Type B pancreatic cell (in vitro differentiated cells): ENCODE results near the gene CELF5. TPM values are rescaled to one million over a fixed set of nuclear protein-coding genes. Genes with fewer than 3 reads are reported as not detected.
A peak's percentile ranks its signal among the peaks of the same experiment; 100 is the strongest.
"Not testable (repeated sequence)": the region's sequence is repeated elsewhere in the genome, so short reads cannot be mapped to it uniquely, and the experiment has no call there.

ENCODE experiments used
- DNase-seq: peaks from one replicate; pipeline ENCODE4 v3.0.0; 2021; ENCODE audit warnings: mixed read lengths; ENCODE audit not compliant: unreplicated experiment; ENCODE audit errors: extremely low spot score
- H3K27ac Mint-ChIP-seq: 2 replicates; pipeline ENCODE4 v1.8.0; 2021; ENCODE audit warnings: mild to moderate bottlenecking, mixed read lengths
- H3K27me3 Mint-ChIP-seq: 2 replicates; pipeline ENCODE4 v1.8.0; 2021; ENCODE audit warnings: mixed read lengths
- H3K36me3 Mint-ChIP-seq: 2 replicates; pipeline ENCODE4 v1.8.0; 2021; ENCODE audit warnings: mixed read lengths
- H3K4me1 Mint-ChIP-seq: one replicate; pipeline ENCODE4 v1.8.0; 2021; ENCODE audit warnings: mixed read lengths; ENCODE audit not compliant: unreplicated experiment
- H3K4me3 Mint-ChIP-seq: 2 replicates; pipeline ENCODE4 v1.8.0; 2021; ENCODE audit warnings: mild to moderate bottlenecking, mixed read lengths
- H3K9me3 Mint-ChIP-seq: 2 replicates; pipeline ENCODE4 v1.8.0; 2021; ENCODE audit warnings: mixed read lengths
- total RNA-seq: library from RNA; stranded (reverse); gene quantifications from 2 replicates; pipeline ENCODE4 v1.2.1, GENCODE V29; 2021; ENCODE audit warnings: low replicate concordance
- TF ChIP-seq, protein P1 (sequence below): fragments of 200-600 bp; sonication (generic); conservative IDR thresholded peaks from 2 replicates; pipeline ENCODE4 v1.5.0; 2021; ENCODE audit warnings: antibody characterized with exemption, mild to moderate bottlenecking

The CELF5 gene
- total RNA-seq, 1 donor from 2014 or later = 2.6 TPM

DNA sequence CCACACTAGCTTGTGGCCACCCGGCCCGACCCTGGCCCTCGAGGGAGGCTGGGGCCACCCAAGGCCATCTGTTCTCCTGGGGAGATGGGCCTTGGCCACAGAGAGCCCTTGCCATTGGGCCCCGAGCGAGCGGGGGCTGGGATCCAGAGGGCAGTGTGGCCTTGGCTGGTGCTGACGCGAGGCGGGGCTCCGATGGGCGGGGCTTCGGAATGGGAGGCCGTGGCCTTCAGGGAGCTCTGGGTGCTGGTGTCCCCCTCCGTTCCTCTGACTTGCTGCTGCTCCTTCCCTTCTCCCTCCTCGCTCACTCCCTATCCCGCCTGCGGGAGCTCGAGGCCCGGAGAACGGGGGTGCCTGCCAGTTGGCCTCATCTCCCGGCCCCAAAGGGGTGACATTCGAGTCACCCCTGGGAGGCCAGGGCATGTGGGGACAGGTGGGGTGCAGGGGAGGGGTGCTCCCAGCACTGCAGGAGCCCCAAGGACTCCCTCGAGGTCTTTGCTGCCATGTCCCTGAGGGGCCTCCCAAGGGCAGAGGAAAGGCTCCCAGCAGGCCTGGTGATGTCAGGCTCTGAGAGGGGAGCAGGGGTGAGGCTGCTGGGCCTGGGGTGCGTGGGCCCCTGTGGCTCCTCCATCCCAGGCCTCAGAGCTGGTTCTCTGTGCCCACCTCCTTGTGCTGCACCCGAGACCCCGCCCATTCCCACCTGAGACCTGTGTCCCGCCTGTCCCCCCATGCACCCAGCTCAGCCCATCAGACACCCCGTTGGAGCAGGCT is 34.6 kb upstream of the CELF5 start:
- TF ChIP-seq, protein P1, sequence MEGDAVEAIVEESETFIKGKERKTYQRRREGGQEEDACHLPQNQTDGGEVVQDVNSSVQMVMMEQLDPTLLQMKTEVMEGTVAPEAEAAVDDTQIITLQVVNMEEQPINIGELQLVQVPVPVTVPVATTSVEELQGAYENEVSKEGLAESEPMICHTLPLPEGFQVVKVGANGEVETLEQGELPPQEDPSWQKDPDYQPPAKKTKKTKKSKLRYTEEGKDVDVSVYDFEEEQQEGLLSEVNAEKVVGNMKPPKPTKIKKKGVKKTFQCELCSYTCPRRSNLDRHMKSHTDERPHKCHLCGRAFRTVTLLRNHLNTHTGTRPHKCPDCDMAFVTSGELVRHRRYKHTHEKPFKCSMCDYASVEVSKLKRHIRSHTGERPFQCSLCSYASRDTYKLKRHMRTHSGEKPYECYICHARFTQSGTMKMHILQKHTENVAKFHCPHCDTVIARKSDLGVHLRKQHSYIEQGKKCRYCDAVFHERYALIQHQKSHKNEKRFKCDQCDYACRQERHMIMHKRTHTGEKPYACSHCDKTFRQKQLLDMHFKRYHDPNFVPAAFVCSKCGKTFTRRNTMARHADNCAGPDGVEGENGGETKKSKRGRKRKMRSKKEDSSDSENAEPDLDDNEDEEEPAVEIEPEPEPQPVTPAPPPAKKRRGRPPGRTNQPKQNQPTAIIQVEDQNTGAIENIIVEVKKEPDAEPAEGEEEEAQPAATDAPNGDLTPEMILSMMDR = no peak
- Mint-ChIP-seq H3K27me3 (no peaks in the 10 kb centered on the region), H3K4me1 (peaks cover 8% of the 10 kb centered on the region), H3K9me3 (no peaks in the 10 kb centered on the region), H3K36me3 (peaks cover 5% of the 10 kb centered on the region), H3K4me3 (no peak overlapping the region), H3K27ac (no peak overlapping the region)
- DNase-seq = no peak

GRCh38 chr19:3190470-3190770 is 34.0 kb upstream of the CELF5 start:
- Mint-ChIP-seq H3K36me3 (peaks cover 5% of the 10 kb centered on the region), H3K27ac (no peak overlapping the region), H3K4me3 (no peak overlapping the region), H3K4me1 (peaks cover 8% of the 10 kb centered on the region), H3K27me3 (no peaks in the 10 kb centered on the region), H3K9me3 (no peaks in the 10 kb centered on the region)
- DNase-seq = no peak
- TF ChIP-seq, protein P1 = no peak

GRCh38 chr19:3190921-3191805 is 33.3 kb upstream of the CELF5 start:
- peaks cover 8% of the 10 kb centered on the region for H3K4me1 Mint-ChIP-seq
- TF ChIP-seq, protein P1 = no peak
- no peaks in the 10 kb centered on the region for H3K9me3 Mint-ChIP-seq
- no peak overlapping the region for H3K4me3 Mint-ChIP-seq
- DNase-seq = no peak
- H3K27me3 Mint-ChIP-seq = no peaks in the 10 kb centered on the region
- H3K36me3 Mint-ChIP-seq = peaks cover 5% of the 10 kb centered on the region
- H3K27ac Mint-ChIP-seq = peak overlapping the region; percentile 50

DNA sequence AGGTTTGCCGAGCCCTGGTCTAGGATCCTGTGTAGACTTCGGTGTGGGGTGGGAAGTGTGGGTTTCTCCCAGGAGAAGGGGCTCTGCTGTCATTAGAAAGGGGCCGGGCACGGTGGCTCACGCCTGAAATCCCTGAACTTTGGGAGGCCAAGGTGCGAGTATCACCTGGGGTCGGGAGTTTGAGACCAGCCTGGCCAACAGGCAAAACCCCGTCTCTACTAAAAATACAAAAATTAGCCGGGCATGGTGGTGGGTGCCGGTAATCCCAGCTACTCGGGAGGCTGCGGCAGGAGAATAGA is 32.7 kb upstream of the CELF5 start:
- not testable (repeated sequence) for H3K36me3 Mint-ChIP-seq, H3K4me1 Mint-ChIP-seq, H3K27ac Mint-ChIP-seq, H3K4me3 Mint-ChIP-seq, H3K9me3 Mint-ChIP-seq, H3K27me3 Mint-ChIP-seq, DNase-seq

DNA sequence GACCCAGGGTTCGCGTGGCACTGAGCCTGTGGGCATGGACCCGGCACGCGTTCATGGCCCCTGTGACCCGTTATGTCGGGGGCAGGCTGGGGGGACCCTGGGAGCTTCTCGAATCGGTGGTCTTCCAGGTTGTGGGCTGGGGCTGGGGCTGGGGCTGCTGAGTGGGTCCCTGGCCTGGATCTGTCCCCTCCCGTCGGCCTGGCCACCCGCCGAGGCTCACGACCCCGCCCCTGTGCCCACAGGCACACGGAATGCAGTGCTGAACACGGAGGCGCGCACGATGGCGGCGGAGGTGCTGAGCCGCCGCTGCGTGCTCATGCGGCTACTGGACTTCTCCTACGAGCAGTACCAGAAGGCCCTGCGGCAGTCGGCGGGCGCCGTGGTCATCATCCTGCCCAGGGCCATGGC is 32.2 kb upstream of the CELF5 start:
- H3K27me3 Mint-ChIP-seq = no peaks in the 10 kb centered on the region
- TF ChIP-seq, protein P1 = no peak
- peaks cover 5% of the 10 kb centered on the region for H3K36me3 Mint-ChIP-seq
- peaks cover under 1% of the 10 kb centered on the region for H3K4me1 Mint-ChIP-seq
- H3K9me3 Mint-ChIP-seq = no peaks in the 10 kb centered on the region
- no peak overlapping the region for H3K27ac Mint-ChIP-seq
- DNase-seq = no peak
- no peak overlapping the region for H3K4me3 Mint-ChIP-seq

DNA sequence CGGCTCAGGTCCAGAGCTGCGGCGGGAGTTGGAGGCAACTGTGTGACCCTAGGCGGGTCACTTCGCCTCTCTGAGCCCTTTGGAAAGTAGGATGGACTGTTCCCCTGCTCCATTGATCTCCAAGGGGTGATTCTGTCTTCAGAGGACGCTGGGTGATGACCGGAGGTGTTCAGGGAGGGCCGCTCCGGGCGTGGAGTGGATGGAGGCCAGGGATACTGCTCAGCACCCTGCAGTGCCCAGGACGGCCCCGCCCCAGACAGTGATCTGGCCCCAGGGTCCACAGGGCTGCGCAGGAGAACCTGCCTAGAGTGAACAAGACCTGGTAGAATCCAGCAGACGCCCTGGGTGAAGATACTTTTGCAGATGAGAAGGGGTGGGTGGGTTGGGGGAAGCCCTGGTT is 31.8 kb upstream of the CELF5 start:
- H3K4me1 Mint-ChIP-seq = no peaks in the 10 kb centered on the region
- H3K36me3 Mint-ChIP-seq = peaks cover 5% of the 10 kb centered on the region
- H3K9me3 Mint-ChIP-seq = no peaks in the 10 kb centered on the region
- H3K27ac Mint-ChIP-seq = no peak overlapping the region
- no peak overlapping the region for H3K4me3 Mint-ChIP-seq
- no peaks in the 10 kb centered on the region for H3K27me3 Mint-ChIP-seq
- no peak for DNase-seq
- TF ChIP-seq, protein P1 = no peak
